NCI-H2107 (cell line): ENCODE results near the gene MRPL50.
"Not testable (repeated sequence)": the region's sequence is repeated elsewhere in the genome, so short reads cannot be mapped to it uniquely, and the experiment has no call there.

Source experiments
- DNase-seq: peaks from one replicate; lab custom pipeline; 2025; lab: John Stamatoyannopoulos, UW

Gene MRPL50

GRCh38 chr9:101417977-101418376 is 19.6 kb upstream of the MRPL50 start:
- no peak for DNase-seq

GRCh38 chr9:101417389-101417788 is 19.0 kb upstream of the MRPL50 start:
- DNase-seq, result no peak

GRCh38 chr9:101415578-101415977 is 17.2 kb upstream of the MRPL50 start:
- DNase-seq, result no peak

GRCh38 chr9:101414839-101415238 is 16.4 kb upstream of the MRPL50 start:
- DNase-seq, result no peak

GRCh38 chr9:101409079-101409477 is 10.7 kb upstream of the MRPL50 start:
- no peak for DNase-seq

- DNase-seq, result no peak
Measured at GRCh38 chr9:101408374-101409078, 10.1 kb upstream of the MRPL50 start.

- no peak for DNase-seq
Measured at GRCh38 chr9:101403516-101404285, 5.3 kb upstream of the MRPL50 start.

GRCh38 chr9:101400120-101400519 is 1.7 kb upstream of the MRPL50 start:
- DNase-seq, result no peak

- no peak for DNase-seq
Measured at GRCh38 chr9:101399643-101399970, 1.2 kb upstream of the MRPL50 start.

GRCh38 chr9:101398930-101399642 is 668 bp upstream of the MRPL50 start:
- no peak for DNase-seq

- no peak for DNase-seq
Measured at GRCh38 chr9:101397746-101398067, 711 bp downstream of the MRPL50 start.

GRCh38 chr9:101394687-101395086 is 3.7 kb downstream of the MRPL50 start:
- DNase-seq, result no peak

- DNase-seq, result no peak
Measured at GRCh38 chr9:101393135-101393534, 5.3 kb downstream of the MRPL50 start.

GRCh38 chr9:101388507-101388993 is 9.9 kb downstream of the MRPL50 start:
- DNase-seq, result no peak

- no peak for DNase-seq
Measured at GRCh38 chr9:101387871-101388506, 10.4 kb downstream of the MRPL50 start.

GRCh38 chr9:101384873-101385536 is 13.4 kb downstream of the MRPL50 start, which contains the start of gene BAAT:
TSS of gene BAAT (minus strand) at chr9:101385006. CDS start at chr9:101371404, 13,602 bp downstream.
- not testable (repeated sequence) for DNase-seq

- no peak for DNase-seq
Measured at GRCh38 chr9:101383361-101383760, 15.1 kb downstream of the MRPL50 start.

GRCh38 chr9:101381833-101382342 is 16.5 kb downstream of the MRPL50 start:
- DNase-seq, result no peak

- no peak for DNase-seq
Measured at GRCh38 chr9:101381118-101381517, 17.3 kb downstream of the MRPL50 start.

- no peak for DNase-seq
Measured at GRCh38 chr9:101380295-101380694, 18.1 kb downstream of the MRPL50 start.

- DNase-seq, result no peak
Measured at GRCh38 chr9:101376111-101376848, 22.1 kb downstream of the MRPL50 start.
